Measurements from ENCODE around the gene FGF21.

Gene FGF21

GRCh38 chr19:48728911-48729664 lies 26.2 kb upstream of the FGF21 start:
- no peak for FAIRE-seq

- no peak for FAIRE-seq
These were observed 23.9 kb upstream of the FGF21 start for GRCh38 chr19:48731452-48731851.

GRCh38 chr19:48734625-48735024 lies 20.7 kb upstream of the FGF21 start:
- no peak for FAIRE-seq

- FAIRE-seq: no peak
These were observed 20.2 kb upstream of the FGF21 start for GRCh38 chr19:48735031-48735615.

GRCh38 chr19:48737360-48737998 lies 17.8 kb upstream of the FGF21 start:
- FAIRE-seq: no peak

- no peak for FAIRE-seq
These were observed 16.5 kb upstream of the FGF21 start for GRCh38 chr19:48738557-48739403.

- FAIRE-seq: no peak
These were observed 15.7 kb upstream of the FGF21 start for GRCh38 chr19:48739404-48740163.

- FAIRE-seq: no peak
These were observed 15.0 kb upstream of the FGF21 start, which contains the start of gene RASIP1 for GRCh38 chr19:48740164-48740972. TSS of gene RASIP1 (minus strand) at chr19:48740610. CDS start at chr19:48740282, 328 bp downstream.

- FAIRE-seq: no peak
These were observed 14.0 kb upstream of the FGF21 start for GRCh38 chr19:48741129-48741999.

- FAIRE-seq: no peak
These were observed 13.2 kb upstream of the FGF21 start for GRCh38 chr19:48742096-48742495.

- no peak for FAIRE-seq
These were observed 9.9 kb upstream of the FGF21 start for GRCh38 chr19:48745208-48745995.

GRCh38 chr19:48746110-48746509 lies 9.2 kb upstream of the FGF21 start:
- FAIRE-seq: no peak

- FAIRE-seq: no peak
These were observed 8.4 kb upstream of the FGF21 start, which contains the start of gene IZUMO1 for GRCh38 chr19:48746738-48747575. TSS of gene IZUMO1 (minus strand) at chr19:48746909. CDS start at chr19:48745859, 1,050 bp downstream.

- no peak for FAIRE-seq
These were observed 5.6 kb upstream of the FGF21 start for GRCh38 chr19:48749571-48750198.

- no peak for FAIRE-seq
These were observed 5.0 kb upstream of the FGF21 start for GRCh38 chr19:48750351-48750750.

GRCh38 chr19:48750771-48751504 lies 4.4 kb upstream of the FGF21 start:
- FAIRE-seq: no peak

- FAIRE-seq: no peak
These were observed 3.4 kb upstream of the FGF21 start for GRCh38 chr19:48751845-48752495.
